ENCODE measurements around the gene BTBD6.
"Not testable (repeated sequence)": the region's sequence is repeated elsewhere in the genome, so short reads cannot be mapped to it uniquely, and the experiment has no call there.

BTBD6 gene

DNA sequence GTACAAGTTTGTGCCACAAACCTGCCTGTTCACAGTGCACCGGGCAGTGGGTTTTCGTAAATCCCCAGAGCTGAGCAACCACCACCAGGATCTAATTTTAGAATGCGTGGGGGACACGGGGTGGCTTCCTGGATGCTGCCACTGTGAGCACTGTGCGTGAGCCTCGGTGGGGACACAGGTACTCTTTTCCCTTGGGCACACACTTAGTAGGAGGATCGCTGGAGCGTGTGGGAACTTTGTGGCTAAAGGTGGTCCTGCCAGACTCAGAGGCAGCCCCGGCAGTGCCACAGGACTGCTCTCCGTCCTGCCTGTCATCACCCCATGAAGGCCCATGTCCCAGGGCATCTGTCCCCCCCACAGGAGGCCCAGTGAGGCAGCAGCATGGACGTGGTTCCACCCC lies 21.1 kb downstream of the BTBD6 start:
- no peak for DNase-seq (ENCODE audit: low read depth in 3 of 3)

DNA sequence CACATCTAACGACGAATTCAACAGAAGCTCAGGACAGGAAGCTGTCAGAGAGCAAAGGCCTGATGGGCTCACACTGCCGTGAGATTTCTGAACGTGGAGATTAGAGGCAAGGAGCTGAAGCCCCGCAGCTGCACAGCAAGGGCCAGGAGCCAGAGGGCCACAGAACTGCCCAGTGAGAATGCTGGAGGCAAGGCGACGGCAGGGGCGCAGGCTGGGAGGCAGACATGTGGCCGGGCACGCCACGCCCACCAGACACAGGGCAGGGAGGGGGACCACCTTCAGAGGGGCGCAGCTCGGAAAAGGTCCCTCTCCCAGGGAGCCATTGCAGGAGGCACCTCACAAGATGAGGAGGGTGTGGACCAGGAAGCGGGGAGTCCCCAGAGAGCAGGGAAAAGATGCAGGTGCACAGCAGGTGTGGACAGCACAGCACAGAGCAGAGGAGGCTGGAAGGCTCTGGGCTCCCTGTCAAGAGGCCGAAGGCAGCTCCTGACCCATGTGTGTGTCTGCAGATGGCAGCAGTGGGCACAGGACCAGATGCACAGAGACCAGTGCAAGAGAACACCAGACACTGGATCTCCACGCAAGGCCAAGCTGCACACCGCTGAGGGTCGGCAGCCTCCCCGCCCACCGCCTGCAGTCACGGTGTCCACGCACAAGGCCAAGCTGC lies 23.0 kb downstream of the BTBD6 start:
- DNase-seq (ENCODE audit: low read depth in 3 of 3) = no peak

DNA sequence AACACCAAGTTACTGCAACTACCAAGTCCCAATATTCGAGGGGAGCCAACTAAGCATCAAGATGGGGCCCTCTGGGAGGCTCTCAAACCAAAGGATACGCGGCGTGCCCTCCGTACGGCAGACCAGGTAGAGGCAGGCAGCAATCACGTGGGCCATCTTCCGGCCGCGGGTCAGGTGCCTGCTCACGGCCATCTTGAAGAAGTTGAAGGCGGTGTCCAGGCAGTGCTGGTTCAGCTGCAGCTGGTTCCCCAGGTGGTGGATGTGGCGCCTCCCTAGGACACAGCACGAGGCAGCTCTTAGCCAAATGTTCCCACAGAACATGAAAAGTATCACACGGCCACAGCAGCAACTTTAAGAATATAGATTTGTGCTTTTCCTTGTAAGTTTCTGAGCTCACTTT lies 24.3 kb downstream of the BTBD6 start:
- no peak for DNase-seq (ENCODE audit: low read depth in 3 of 3)

DNA sequence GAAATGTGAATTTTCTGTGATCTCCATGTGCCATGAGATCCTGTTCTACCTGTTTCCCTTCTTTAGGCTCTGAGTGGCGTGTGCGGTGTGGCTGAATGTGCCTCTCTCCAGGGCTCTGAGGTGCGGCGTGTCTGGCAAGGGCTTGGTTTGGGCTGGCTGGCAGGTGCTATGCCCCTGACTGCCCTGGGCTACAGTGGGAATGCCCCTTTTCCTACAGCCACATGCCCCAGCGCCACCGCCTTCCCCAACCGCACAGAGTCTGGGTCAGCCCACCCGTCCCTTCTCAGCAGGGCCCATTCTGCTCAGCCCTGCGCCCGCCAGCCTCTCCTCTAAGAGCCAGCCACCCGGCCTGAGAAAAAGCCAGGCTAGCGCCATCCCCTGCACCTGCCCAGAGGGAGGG lies 24.7 kb downstream of the BTBD6 start:
- DNase-seq (ENCODE audit: low read depth in 3 of 3) = no peak

DNA sequence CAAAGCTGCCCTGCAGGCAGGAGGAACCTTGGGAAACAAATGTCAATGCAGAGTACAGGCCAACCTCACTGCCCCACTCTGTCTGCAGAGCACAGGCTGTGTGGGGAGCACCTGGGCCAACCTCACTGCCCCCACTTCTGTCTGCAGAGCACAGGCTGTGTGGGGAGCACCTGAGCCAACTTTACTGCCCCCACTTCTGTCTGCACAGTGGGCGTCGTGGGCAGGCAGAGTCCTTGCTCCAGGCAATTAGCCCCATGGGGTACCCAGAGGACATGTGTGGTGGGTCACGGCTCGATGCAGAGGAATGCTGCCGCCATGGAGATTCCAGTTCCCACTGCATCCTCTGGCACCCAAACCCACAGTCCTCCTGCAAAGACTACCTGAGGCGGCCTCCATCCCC lies 26.3 kb downstream of the BTBD6 start:
- no peak for DNase-seq (ENCODE audit: low read depth in 3 of 3)

DNA sequence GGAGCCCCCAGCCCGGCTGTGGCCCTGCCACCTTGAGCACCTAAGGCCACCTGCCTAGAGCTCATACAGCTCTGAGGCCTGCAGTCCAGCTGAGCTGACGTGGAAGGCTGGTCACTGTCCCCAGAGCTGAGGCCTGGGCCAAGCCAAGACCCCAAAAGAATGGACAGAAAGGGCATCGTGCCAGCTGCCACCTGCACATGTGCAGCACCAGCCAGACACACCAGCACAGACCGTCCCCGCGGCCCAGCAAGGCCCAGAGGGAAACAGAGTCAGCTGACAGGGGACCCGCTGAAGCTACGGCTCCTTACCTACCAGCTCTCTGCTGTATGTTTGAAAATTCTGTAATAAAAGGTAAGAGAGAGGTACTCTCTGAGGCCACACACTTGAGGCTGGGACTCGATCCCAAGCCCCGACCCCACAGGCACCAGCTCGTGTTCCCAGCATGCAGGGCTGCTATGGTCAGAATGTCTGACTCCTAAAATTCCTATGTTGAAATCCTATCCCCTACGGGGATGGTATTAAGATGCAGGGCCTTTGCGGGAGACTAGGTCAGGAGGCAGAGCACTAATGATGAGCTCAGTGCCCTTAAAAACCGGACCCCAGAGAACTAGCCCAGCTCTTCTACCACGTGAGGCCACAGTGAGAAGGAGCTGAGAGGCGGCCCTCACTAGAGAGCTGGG lies 27.1 kb downstream of the BTBD6 start:
- DNase-seq (ENCODE audit: low read depth in 3 of 3) = no peak

DNA sequence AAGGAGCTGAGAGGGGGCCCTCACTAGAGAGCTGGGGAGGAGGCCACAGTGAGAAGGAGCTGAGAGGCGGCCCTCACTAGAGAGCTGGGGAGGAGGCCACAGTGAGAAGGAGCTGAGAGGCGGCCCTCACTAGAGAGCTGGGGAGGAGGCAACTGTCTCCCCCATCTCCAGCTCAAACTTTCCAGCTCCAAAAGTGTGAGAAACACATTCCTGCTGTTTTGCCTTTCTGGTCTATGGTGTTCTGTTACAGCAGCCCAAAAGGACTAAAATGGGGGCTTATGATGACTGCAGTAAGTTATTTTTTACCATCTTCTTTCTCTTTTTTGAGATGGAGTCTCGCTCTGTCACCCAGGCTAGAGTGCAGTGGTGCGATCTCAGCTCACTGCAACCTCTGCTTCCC lies 29.1 kb downstream of the BTBD6 start:
- not testable (repeated sequence) for DNase-seq (ENCODE audit: low read depth in 3 of 3)

DNA sequence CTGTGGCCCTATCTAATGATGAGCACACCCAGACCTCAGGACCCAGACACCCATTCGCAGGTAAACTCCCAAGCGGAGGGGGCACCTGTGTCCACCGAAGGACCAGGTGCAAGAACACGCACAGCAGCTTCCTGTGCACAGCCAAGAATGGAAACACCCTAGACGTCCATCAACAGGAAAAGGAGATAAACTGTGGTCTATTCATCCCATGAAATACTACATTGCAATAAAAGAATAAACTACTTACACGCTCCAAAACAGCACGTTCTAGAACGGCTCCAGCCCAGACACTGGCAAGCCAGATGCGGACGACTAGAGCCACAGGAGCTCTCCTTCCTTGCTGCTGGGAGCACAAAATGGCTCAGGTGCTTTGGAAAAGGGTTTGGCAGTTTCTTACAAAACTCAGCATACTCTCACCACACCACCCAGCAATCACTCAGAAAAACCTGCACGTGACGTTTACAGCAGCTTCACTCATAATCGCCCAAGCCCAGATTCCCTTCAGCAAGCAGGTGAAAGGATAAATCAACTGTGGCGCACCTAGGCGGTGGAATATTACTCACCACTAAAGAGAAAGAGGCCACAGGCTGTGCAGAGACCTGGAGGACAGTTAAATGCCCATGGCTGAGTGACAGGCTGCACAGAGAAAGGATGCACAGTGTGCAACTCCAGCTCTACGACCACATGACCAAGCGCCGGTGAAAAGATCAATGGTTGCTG lies 31.5 kb downstream of the BTBD6 start:
- no peak for DNase-seq (ENCODE audit: low read depth in 3 of 3)

DNA sequence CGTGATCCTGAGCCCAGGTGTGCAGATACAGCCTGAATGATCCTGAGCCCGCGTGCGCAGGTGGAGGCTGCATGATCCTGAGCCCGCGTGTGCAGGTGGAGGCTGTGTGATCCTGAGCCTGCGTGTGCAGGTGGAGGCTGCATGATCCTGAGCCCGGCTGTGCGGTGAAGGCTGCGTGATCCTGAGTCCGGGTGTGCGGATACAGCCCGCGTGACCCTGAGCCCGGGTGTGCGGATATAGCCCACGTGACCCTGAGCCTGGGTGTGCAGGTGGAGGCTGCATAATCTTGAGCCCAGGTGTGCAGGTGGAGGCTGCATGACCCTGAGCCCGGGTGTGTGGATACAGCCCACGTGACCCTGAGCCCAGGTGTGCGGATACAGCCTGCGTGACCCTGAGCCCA lies 32.2 kb downstream of the BTBD6 start:
- no peak for DNase-seq (ENCODE audit: low read depth in 3 of 3)

DNA sequence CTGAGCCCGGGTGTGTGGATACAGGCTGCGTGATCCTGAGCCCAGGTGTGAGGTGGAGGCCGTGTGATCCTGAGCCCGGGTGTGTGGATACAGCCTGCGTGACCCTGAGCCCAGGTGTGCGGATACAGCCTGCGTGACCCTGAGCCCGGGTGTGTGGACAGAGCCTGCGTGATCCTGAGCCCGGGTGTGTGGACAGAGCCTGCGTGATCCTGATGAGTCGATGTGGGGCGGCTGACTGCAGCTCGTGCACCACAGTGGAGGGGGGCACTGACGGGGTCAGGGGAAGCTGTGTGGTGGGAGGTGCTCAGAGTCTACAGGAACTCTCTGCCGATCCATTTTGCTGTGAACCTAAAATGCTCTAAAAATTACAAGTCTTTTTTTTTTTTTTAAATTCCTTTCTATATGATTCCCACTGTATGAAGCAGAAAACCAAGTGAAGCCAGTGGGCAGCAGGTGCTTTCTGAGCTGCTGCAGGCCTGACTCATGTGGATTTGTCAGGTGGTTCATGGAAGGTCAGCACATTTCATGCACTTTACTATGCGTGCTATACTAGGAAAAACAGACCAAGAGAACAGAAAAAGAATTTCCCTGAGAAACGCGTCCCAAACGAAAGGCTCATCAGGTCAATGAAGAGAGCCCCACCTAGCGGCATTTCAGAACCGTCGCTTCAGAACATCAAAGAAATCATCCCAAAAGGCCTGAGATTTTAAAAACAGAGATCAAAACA lies 33.2 kb downstream of the BTBD6 start:
- no peak for DNase-seq (ENCODE audit: low read depth in 3 of 3)

DNA sequence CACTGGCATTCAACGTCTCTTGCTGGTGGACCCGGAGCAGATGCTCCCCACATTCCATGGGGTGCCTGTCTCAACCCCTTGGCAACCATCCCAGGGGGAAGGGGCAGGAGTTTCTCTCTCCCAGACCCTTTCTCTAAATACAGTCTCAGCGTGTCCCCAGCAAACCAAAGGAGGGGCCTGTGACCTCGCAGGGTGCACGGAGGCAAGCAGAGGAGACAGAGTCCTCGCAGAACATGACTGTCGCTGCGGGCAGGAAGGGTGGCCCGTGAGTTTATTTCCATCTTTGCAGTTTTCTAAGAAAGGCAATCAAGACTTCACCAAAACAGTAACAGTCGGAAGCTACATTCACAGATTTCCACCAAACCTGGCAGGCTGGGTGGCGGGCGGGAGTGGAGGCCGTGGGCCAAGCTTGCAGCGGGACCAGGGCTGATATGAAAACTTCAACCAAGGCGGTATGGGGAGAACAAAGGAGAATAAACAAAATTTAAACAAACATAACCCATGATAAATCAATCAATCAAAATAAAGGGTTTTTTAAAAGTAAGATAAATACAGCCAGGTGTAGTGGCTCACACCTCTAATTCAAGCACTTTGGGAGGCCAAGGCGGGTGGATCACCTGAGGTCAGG lies 33.9 kb downstream of the BTBD6 start:
- no peak for DNase-seq (ENCODE audit: low read depth in 3 of 3)

DNA sequence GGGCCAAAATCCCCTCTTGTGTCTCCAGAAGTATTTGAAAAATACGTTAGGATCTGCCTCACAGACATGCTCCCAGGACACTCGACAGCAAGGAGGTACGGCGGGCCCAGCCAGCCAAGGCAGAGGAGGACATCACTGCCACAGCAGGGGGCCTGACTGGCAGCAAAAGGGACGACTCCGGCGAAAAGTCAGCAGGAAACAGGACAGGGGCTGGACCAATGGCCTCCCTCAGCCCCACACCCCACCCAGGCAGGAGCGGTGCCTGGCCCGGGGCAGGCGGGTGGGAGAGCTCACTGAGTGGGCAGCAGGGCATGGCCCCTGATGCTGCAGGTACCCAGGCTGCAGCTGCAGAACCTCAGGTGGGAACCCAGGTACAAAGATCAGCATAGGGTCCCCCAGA lies 34.7 kb downstream of the BTBD6 start:
- no peak for DNase-seq (ENCODE audit: low read depth in 3 of 3)

DNA sequence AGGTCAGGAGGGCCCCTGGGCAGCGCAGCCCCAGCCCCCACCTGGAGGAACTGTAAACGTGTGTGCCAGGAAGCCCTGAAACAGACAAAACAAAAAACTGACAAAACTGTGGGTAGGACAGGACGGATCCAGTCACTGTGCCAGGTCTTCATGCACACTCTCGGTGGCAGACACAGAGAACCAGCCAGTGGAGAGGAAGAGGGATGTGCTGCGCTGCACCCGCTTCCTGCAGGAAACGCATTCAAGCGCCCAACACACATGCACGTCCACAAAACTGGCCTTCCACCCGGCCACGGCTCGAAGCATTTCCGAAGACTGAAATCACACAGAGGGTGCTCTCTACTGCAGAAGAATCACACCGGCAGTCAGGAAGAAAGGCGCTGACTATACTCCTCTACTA lies 35.6 kb downstream of the BTBD6 start:
- no peak for DNase-seq (ENCODE audit: low read depth in 3 of 3)

DNA sequence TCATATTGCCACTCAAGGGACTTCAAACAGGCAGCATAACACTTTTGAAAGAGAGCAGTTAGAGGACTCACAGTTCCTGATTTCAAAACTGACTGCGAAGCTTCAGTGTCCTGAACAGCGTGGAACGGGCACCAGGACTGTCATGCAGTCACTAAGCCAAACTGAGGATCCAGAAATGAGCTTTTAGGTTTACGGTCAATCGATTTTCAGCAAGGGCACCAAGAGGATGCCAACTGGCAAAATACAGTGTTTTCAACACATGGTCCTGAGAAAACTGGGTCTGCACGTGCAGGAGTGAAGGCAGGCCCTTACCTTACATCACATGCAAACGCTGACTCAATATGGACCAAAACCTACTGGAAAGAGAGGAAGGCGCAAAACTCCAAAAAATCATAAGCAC lies 36.8 kb downstream of the BTBD6 start:
- DNase-seq (ENCODE audit: low read depth in 3 of 3) = no peak

DNA sequence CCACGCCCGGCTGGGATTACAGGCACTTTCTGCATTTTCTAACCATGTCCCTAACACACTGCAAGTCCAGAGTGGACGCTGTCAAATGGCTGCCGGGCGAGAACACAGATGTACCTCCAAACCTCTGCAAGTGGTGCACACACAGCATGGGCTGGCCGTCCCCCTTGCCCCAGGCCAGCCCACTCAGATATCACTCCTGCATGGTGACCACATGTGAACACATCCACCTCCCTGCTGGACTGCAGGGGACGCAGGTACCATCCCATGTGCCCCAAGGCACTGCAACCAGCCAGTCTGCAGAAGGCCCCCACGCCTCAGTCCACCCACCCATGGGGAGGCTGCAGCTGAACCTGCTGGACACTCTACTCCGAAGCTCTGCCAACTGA lies 38.4 kb downstream of the BTBD6 start:
- DNase-seq (ENCODE audit: low read depth in 3 of 3) = no peak

DNA sequence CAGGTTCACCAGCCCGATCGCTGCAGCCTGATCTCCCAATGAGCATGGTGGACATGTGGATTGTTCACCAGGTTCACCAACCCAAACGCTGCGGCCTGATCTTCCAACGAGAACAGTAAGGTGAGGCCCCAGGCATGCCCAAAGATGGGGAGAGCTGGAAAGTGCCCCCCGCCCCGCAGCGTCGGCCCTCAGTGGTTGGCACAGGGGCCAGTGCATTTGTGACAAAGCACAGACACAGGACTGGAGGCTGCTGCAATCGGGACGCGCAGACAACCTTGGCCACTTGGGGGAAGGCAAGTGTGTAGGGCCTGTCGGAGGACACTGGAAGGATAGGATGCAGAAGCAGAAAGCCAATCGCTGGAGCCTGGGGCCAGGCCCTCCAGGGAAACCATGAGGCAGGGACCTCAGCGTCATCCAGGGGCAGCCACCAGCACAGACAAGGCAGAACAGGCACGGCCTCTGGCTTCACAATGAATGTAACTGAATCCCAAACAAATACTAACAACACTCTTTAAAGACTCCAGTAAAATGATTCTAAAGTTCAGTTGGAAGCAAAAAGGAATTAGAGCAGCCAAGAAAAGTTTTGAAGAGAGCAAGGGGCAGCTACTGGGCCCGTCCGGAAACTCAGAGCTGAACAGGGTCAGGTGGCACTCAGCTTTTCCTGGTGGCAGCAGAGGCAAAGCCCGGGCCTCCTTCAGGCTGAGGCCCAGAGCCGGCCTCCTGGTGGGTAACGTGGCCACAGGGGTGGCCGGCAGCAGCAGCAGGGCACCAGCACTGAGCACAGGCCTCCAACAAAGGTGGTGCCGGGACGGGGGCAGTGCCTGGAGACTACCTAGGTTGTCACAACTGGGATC lies 39.1 kb downstream of the BTBD6 start:
- DNase-seq (ENCODE audit: low read depth in 3 of 3) = no peak

DNA sequence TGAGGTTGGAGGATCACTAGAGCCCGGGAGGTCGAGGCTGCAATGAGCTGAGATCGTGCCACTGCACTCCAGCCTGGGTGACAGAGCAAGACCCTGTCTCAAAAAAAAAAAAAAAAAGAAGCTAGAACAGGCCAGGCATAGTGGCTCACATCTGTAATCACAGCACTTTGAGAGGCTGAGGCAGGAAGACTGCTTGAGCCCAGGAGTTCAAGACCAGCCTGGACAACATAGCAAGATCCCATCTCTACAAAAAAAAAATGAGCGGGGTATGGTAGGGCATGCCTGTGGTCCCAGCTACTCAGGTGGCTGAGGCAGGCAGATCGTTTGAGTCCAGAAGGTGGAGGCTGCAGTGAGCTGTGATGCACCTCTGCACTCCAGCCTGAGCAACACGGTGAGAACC lies 40.6 kb downstream of the BTBD6 start:
- DNase-seq (ENCODE audit: low read depth in 3 of 3) = not testable (repeated sequence)

DNA sequence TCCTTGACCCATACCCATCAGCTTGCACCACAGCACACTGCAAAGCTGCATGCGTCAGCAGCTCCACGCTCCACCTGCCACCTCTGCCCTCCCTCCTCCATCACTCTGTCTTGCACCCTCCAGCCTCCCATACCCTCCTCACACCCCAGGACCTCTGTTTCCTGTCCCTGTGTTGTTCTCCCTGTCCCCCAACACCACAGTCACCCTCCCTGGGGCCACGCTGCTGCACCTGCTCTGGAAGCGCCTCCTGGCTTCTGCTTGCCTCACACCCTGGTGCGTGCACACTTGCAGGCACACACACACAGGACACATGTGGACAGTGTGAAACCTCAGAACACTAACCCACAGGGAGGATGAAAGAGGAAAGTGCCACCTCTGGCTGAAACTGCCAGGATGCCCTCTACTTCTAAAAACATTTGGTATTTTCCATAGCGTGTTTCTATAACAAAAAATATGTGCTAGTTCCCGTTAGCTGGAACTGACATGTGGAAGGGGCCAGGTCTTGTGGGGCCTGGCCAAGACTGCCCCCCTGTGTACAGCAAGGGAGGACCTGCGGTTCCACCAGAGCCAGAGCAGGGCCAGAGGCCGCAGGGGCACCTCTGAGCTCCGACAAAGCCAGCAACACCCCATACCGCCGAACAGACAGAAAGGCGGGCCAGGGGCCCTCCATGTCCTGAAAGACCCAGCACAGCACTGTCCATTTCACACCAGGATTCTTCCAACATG lies 42.5 kb downstream of the BTBD6 start:
- DNase-seq (ENCODE audit: low read depth in 3 of 3) = no peak

DNA sequence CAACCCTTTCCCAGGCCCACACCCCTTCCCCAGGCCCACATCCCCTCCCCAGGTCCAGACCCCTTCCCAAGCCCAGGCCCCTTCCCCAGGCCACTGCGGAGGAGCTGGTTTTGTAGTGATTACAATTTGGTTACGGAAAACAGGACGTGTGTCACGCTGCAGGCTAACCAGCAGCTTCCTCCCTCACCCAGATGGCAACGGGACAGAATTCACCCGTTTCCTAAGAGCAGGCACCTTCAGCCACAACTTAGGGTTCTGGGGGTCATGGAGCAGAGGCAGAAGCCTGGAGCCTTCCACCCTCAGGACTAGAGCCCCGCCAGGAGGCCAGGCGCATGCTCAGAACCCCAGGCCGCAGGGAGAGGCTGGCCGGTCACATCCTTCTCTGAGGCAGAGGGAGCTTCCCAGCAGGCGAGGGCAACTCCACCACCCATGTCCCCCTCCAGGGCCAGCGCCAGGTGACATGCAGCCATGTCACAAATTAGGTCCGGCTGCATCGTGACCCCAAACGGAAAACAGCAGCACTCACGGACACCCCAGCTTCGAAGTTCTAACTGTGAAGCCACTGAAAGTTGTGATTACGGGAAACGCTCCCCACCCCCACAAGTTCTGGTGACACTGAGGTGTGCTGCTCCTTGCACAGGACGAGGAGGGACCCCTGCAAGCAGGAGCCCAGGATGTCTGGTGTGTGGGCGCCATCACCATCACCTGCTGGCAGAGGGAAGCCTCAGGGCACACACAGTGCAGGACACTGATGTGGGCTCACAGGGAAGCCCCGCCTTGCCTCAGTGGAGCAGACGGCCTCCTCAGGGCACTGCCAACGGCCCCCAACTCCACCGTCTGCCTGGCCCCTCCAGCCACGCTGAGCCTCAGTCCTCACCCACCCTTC lies 44.7 kb downstream of the BTBD6 start:
- no peak for DNase-seq (ENCODE audit: low read depth in 3 of 3)
